ENCODE data around the gene TLK2. TPM values are rescaled to one million over a fixed set of nuclear protein-coding genes. Genes with fewer than 3 reads are reported as not detected.

The TLK2 gene
- total RNA-seq, 1 donor from 2014 or later: 47.2 TPM

- Mint-ChIP-seq H3K4me1 (peaks cover 9% of the 10 kb centered on the region), H3K27me3 (peaks cover 46% of the 10 kb centered on the region), H3K4me3 (peak overlapping the region; percentile 89), H3K27ac (peak overlapping the region; percentile 77), H3K9me3 (no peaks in the 10 kb centered on the region), H3K36me3 (ENCODE audit: low read depth) (peaks cover 2% of the 10 kb centered on the region)
- intact Hi-C loops (cut with micrococcal nuclease): loop anchor here (1.0 kb wide), 1 partner anchor 25 kb away; no protein-coding TSS in a partner anchor
- DNase-seq: peak; percentile 71
These were observed 149.4 kb downstream of the TLK2 start for GRCh38 chr17:62627904-62628633.

DNA sequence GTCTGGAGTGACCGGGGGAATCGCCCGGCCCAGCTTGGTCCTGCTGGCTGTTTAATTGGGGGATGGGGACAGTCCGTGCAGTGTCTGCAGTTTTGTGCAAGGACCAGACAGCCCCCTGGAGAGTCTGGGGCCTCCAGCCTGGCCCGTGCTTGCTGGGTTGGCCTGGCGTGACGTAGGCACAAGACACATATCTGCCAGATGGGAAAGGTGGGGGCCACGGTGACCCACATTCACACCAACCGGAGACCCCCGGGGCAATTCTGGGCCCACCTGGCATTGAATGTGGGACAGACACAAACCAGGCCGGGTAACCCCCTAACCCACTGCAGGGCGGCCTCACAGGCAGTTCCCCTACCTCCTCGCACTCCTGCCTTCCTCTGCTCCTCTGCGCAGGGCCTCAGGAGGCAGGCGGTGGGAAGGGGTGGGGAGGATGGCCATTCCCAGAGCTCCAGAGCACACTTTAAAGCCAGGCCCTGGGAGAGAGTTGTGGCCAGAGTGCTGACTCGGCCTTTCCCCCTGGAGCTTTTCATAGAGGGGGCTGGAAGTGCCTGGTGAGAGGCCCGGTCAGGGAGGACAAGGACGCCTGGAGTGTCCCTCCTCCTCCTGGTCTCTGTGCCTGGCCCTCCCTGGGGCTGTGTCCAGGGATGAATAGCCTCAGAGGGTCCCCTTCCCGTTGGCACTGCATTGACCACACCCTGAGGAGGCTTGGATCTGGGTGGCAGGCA lies 150.4 kb downstream of the TLK2 start:
- intact Hi-C loops (cut with micrococcal nuclease): loop anchor here (1.0 kb wide), 1 partner anchor 24 kb away; no protein-coding TSS in a partner anchor
- H3K9me3 Mint-ChIP-seq: no peaks in the 10 kb centered on the region

GRCh38 chr17:62629556-62630364 lies 151.1 kb downstream of the TLK2 start:
- Mint-ChIP-seq H3K27me3 (peaks cover 47% of the 10 kb centered on the region), H3K4me3 (no peak overlapping the region), H3K9me3 (no peaks in the 10 kb centered on the region), H3K4me1 (peaks cover 9% of the 10 kb centered on the region), H3K27ac (no peak overlapping the region), H3K36me3 (ENCODE audit: low read depth) (peaks cover 2% of the 10 kb centered on the region)
- intact Hi-C loops (cut with micrococcal nuclease): no loop called here
- DNase-seq: no peak

More for the DNA sequence above, 150.4 kb downstream of the TLK2 start:
- H3K36me3 Mint-ChIP-seq (ENCODE audit: low read depth): peaks cover 2% of the 10 kb centered on the region
- no peak for DNase-seq
- peak overlapping the region; percentile 89 for H3K4me3 Mint-ChIP-seq
- H3K27ac Mint-ChIP-seq: no peak overlapping the region
- peaks cover 9% of the 10 kb centered on the region for H3K4me1 Mint-ChIP-seq
- H3K27me3 Mint-ChIP-seq: peaks cover 46% of the 10 kb centered on the region

DNA sequence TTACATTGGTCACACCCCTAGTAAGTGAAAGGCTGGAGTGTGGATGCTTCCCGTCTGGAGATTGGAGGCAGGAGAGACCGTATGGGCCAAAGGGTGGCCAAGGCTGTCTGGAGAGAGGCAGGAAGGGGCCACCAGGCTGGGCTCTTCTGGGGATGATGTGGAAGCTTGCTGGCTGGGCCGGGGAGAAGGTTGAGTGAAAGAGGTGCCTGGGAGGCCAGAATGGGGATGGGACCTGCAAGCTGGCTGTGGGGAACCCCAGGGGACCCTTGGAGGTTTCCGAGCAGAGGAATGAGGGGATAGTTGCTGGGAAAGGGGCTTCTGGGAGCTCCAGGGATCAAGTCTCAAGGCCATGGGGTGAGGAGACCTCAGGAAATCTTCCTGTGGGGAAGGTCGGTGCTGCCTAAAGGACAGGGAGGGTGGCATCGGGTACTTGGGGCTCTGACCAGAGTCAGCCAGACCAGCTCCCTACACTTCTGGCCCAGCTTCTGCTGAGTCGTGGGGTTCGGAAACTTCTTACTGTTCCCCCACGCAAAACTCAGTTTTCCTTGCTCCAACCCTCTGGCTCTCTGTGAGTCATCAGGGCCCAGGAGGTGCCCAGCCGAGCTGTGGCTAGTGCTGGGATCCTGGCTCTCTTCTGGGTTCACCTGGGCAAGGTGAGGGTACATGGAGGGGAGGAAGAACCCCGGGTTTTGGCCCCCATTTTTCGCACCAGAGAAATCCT lies 151.9 kb downstream of the TLK2 start:
- H3K27ac Mint-ChIP-seq: no peak overlapping the region
- H3K27me3 Mint-ChIP-seq: peaks cover 50% of the 10 kb centered on the region
- DNase-seq: no peak
- H3K36me3 Mint-ChIP-seq (ENCODE audit: low read depth): peaks cover 2% of the 10 kb centered on the region
- H3K4me1 Mint-ChIP-seq: peaks cover 9% of the 10 kb centered on the region
- H3K4me3 Mint-ChIP-seq: no peak overlapping the region
- intact Hi-C loops (cut with micrococcal nuclease): no loop called here
- H3K9me3 Mint-ChIP-seq: no peaks in the 10 kb centered on the region

DNA sequence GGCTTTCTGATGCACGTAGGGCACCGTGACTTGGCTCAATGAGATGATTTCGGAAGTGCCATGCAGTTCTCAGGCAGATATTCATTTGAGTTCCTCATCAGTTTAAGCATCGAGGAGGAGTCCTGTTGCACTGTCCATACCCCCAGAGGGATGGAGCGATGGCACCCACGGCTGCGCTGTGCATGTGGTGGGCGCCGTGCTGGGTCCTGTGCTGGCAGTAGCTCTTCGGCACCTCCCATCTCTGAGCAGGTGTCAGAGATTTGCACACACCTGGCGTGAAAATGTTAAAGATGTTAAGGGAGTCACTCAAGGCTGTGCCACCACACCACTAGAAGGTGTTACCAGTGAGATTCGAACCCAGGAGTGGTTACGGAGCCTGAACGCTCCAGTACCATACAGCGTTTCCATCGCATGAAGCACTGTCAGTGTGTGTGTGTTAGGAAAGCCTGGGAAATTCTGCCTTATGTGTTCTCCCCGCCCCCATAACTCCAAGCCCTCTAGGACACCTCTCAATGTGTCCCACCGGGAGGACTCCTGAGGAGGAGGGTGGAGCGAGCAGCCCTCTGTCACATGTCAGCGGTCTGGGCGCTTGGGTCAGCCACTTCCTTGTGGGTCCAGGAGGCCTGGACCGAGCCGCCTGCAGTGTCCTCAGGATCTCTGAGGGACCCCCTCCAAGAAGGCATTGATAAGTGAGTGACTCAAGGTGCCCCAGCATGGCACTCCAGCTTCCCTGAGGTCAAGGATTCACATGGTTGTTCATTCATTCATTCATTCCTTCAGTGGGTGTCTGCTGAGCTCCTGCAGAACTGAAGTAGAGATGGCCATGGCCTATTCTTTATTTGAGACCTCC lies 152.7 kb downstream of the TLK2 start:
- Mint-ChIP-seq H3K27ac (no peak overlapping the region), H3K4me3 (no peak overlapping the region), H3K27me3 (peaks cover 43% of the 10 kb centered on the region), H3K36me3 (ENCODE audit: low read depth) (no peaks in the 10 kb centered on the region), H3K4me1 (peaks cover 9% of the 10 kb centered on the region), H3K9me3 (no peaks in the 10 kb centered on the region)
- intact Hi-C loops (cut with micrococcal nuclease): no loop called here
- no peak for DNase-seq

GRCh38 chr17:62631936-62632924 lies 153.6 kb downstream of the TLK2 start:
- no peak overlapping the region for H3K27ac Mint-ChIP-seq
- no peaks in the 10 kb centered on the region for H3K9me3 Mint-ChIP-seq
- peak; percentile 43 for DNase-seq
- H3K27me3 Mint-ChIP-seq: peaks cover 40% of the 10 kb centered on the region
- H3K4me1 Mint-ChIP-seq: peaks cover 7% of the 10 kb centered on the region
- H3K4me3 Mint-ChIP-seq: no peak overlapping the region
- intact Hi-C loops (cut with micrococcal nuclease): no loop called here
- H3K36me3 Mint-ChIP-seq (ENCODE audit: low read depth): no peaks in the 10 kb centered on the region

- intact Hi-C loops (cut with micrococcal nuclease): no loop called here
- no peaks in the 10 kb centered on the region for H3K36me3 Mint-ChIP-seq (ENCODE audit: low read depth)
- H3K4me3 Mint-ChIP-seq: no peak overlapping the region
- no peaks in the 10 kb centered on the region for H3K9me3 Mint-ChIP-seq
- no peak for DNase-seq
- H3K4me1 Mint-ChIP-seq: no peaks in the 10 kb centered on the region
- H3K27me3 Mint-ChIP-seq: peaks cover 33% of the 10 kb centered on the region
- no peak overlapping the region for H3K27ac Mint-ChIP-seq
These were observed 159.2 kb downstream of the TLK2 start for GRCh38 chr17:62637809-62638208.

DNA sequence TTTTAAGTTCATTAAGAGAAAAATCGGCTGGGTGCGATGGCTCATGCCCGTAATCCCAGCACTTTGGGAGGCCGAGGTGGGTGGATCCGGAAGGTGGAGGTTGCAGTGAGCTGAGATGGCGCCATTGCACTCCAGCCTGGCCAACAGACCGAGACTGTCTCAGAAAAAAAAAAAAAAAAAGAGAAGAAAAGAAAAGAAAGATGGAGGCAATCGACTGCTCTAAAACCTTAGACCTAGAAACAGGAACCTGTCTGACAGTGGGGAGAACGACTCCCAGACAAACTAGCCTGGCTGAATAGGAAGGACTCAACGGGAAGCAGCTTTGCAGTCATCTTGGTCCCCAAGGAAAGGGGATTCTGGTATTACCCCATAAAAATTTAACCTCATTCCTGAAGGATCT lies 162.5 kb downstream of the TLK2 start:
- H3K4me3 Mint-ChIP-seq: no peak overlapping the region
- no peaks in the 10 kb centered on the region for H3K36me3 Mint-ChIP-seq (ENCODE audit: low read depth)
- H3K27ac Mint-ChIP-seq: no peak overlapping the region
- intact Hi-C loops (cut with micrococcal nuclease): no loop called here
- peaks cover 44% of the 10 kb centered on the region for H3K27me3 Mint-ChIP-seq
- DNase-seq: no peak
- no peaks in the 10 kb centered on the region for H3K9me3 Mint-ChIP-seq
- peaks cover 4% of the 10 kb centered on the region for H3K4me1 Mint-ChIP-seq

GRCh38 chr17:62641951-62642350 lies 163.3 kb downstream of the TLK2 start:
- Mint-ChIP-seq H3K9me3 (no peaks in the 10 kb centered on the region), H3K27me3 (peaks cover 50% of the 10 kb centered on the region), H3K27ac (no peak overlapping the region), H3K4me3 (no peak overlapping the region), H3K36me3 (ENCODE audit: low read depth) (no peaks in the 10 kb centered on the region), H3K4me1 (peaks cover 4% of the 10 kb centered on the region)
- no peak for DNase-seq
- intact Hi-C loops (cut with micrococcal nuclease): no loop called here

DNA sequence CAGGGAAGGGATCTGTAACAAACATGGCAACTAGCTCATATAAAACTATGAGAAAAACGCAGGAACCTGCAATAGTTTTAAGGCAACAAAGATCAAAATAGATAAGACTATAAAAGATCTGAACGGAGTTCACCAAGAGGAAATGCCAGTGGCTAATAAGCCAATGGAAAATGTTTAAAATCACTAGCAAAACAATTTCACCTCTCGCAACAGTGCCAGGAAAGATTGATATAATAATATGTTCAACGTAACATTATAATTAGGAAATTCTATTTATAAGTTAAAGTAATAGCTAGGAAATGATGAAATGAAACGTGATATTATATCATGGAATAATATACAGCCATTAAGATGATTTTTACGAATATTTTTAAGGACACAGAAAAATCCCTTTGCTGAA lies 164.9 kb downstream of the TLK2 start:
- Mint-ChIP-seq H3K4me1 (peaks cover 4% of the 10 kb centered on the region), H3K36me3 (ENCODE audit: low read depth) (no peaks in the 10 kb centered on the region), H3K27ac (no peak overlapping the region), H3K9me3 (no peaks in the 10 kb centered on the region), H3K27me3 (peaks cover 59% of the 10 kb centered on the region), H3K4me3 (no peak overlapping the region)
- intact Hi-C loops (cut with micrococcal nuclease): no loop called here
- DNase-seq: no peak

GRCh38 chr17:62644487-62645173 lies 166.0 kb downstream of the TLK2 start:
- H3K9me3 Mint-ChIP-seq: no peaks in the 10 kb centered on the region
- H3K27ac Mint-ChIP-seq: no peak overlapping the region
- DNase-seq: no peak
- H3K4me3 Mint-ChIP-seq: no peak overlapping the region
- intact Hi-C loops (cut with micrococcal nuclease): no loop called here
- peaks cover 67% of the 10 kb centered on the region for H3K27me3 Mint-ChIP-seq
- no peaks in the 10 kb centered on the region for H3K36me3 Mint-ChIP-seq (ENCODE audit: low read depth)
- peaks cover 4% of the 10 kb centered on the region for H3K4me1 Mint-ChIP-seq
